Stimulated activated CD4-positive, alpha-beta T cell treated with anti-CD3 and anti-CD28 coated beads, Interleukin-2, amount 100 ng/mL, for 4 hours (primary cell): ENCODE measurements around the gene HTD2.

Experiments
- DNase-seq: peaks from one replicate; pipeline ENCODE4 v3.0.0-alpha.2; 2020; ENCODE audit warnings: low read depth

HTD2 gene

GRCh38 chr3:58357402-58357801 lies 51.1 kb downstream of the HTD2 start:
- no peak for DNase-seq

DNA sequence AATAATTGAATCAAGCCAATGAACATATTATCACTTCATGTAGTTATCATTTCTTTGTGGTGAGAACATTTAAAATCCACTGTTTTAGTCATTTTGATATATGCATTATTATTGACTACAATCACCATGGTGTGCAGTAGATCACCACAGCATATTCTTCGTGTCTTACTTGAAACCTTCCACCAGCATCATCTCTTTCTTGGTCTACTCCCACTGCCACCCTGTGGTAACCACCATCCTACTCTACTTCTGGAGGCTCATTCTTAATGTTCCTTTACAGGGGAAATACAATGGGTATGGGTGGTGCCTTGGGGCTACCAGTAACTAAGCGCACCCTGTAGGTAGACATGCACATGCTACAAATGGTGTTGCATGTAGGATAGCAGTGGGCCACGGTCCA lies 51.8 kb downstream of the HTD2 start:
- no peak for DNase-seq

GRCh38 chr3:58358808-58359207 lies 52.5 kb downstream of the HTD2 start:
- DNase-seq: no peak

- no peak for DNase-seq
Observed at GRCh38 chr3:58359621-58360020, 53.3 kb downstream of the HTD2 start.

GRCh38 chr3:58361866-58362265 lies 55.5 kb downstream of the HTD2 start:
- no peak for DNase-seq

DNA sequence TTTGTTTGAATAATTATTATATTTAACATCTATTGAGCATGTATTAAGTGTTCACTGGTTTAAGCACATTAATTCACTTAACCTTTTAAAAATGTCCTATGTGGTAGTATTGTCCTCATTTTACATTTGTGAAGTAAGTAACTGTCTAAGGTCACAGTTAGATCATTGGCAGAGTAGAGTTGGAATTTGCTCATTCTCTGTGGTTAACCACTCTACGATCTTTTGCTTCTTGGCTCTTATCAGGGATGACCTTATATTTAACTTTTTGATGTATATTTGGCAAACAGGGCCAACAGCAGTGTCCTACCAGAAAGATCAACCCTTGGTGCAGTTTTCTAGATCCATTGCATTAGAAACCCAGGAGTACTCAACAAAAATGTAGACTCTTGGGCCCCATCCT lies 60.4 kb downstream of the HTD2 start:
- DNase-seq: no peak

- DNase-seq: no peak
Observed at GRCh38 chr3:58369038-58369437, 62.7 kb downstream of the HTD2 start.
